Measurements from ENCODE around the gene IAH1.

The IAH1 gene

GRCh38 chr2:9535177-9535576 lies 60.8 kb downstream of the IAH1 start:
- no peak overlapping the region for H3K9ac ChIP-seq (ENCODE audit: low read length)
- TF ChIP-seq EZH2phosphoT487 (conservative IDR thresholded peaks at IDR 0.05; ENCODE audit: low read length) (no peak), CTCF (IDR thresholded peaks at IDR 0.05; ENCODE audit: insufficient read depth, low read length, poor library complexity, severe bottlenecking) (no peak)
- H3F3A ChIP-seq (ENCODE audit: insufficient read depth) = peaks cover 43% of the 10 kb centered on the region
- peaks cover 48% of the 10 kb centered on the region for H3K79me2 ChIP-seq (ENCODE audit: insufficient read depth, low read length)
- H3K4me2 ChIP-seq (ENCODE audit: low read depth, low read length, poor library complexity, severe bottlenecking) = no peak overlapping the region
- no peak overlapping the region for H3K4me3 ChIP-seq (ENCODE audit: insufficient read depth, low read length, poor library complexity, severe bottlenecking)
- no peaks in the 10 kb centered on the region for H3K9me3 ChIP-seq (ENCODE audit: insufficient read depth, low read length)
- H3K9me2 ChIP-seq (replicated peaks; ENCODE audit: insufficient read depth, low read length) = no peaks in the 10 kb centered on the region
- peaks cover 38% of the 10 kb centered on the region; the same call in 1 of the 2 replicates for H3K36me3 ChIP-seq (ENCODE audit: low read length)
- 0 out of 2 replicates have a peak overlapping the region, but pooled peaks have one; percentile 4 for H3K27ac ChIP-seq (ENCODE audit: low read depth, low read length)
- H2AFZ ChIP-seq (ENCODE audit: low read depth, low read length, severe bottlenecking) = no peak overlapping the region
- no peaks in the 10 kb centered on the region for H3K27me3 ChIP-seq (ENCODE audit: low read length)
- no peaks in the 10 kb centered on the region for H4K20me1 ChIP-seq (ENCODE audit: low read depth, low read length)

- Histone ChIP-seq H3K4me3 (ENCODE audit: insufficient read depth, low read length, poor library complexity, severe bottlenecking) (no peak overlapping the region), H2AFZ (ENCODE audit: low read depth, low read length, severe bottlenecking) (no peak overlapping the region), H3K9me2 (replicated peaks; ENCODE audit: insufficient read depth, low read length) (no peaks in the 10 kb centered on the region), H3F3A (ENCODE audit: insufficient read depth) (peaks cover 52% of the 10 kb centered on the region), H3K27me3 (ENCODE audit: low read length) (no peaks in the 10 kb centered on the region), H3K79me2 (ENCODE audit: insufficient read depth, low read length) (peaks cover 59% of the 10 kb centered on the region), H3K4me2 (ENCODE audit: low read depth, low read length, poor library complexity, severe bottlenecking) (no peak overlapping the region), H3K9me3 (ENCODE audit: insufficient read depth, low read length) (no peaks in the 10 kb centered on the region), H3K9ac (ENCODE audit: low read length) (no peak overlapping the region), H4K20me1 (ENCODE audit: low read depth, low read length) (no peaks in the 10 kb centered on the region), H3K27ac (ENCODE audit: low read depth, low read length) (no peak overlapping the region), H3K36me3 (ENCODE audit: low read length) (peaks cover 31% of the 10 kb centered on the region; the same call in 1 of the 2 replicates)
- TF ChIP-seq CTCF (IDR thresholded peaks at IDR 0.05; ENCODE audit: insufficient read depth, low read length, poor library complexity, severe bottlenecking) = no peak
- no peak for TF ChIP-seq EZH2phosphoT487 (conservative IDR thresholded peaks at IDR 0.05; ENCODE audit: low read length)
These were observed 62.2 kb downstream of the IAH1 start for GRCh38 chr2:9536504-9536903.

- no peaks in the 10 kb centered on the region for H3K9me3 ChIP-seq (ENCODE audit: insufficient read depth, low read length)
- H3K9me2 ChIP-seq (replicated peaks; ENCODE audit: insufficient read depth, low read length) = no peaks in the 10 kb centered on the region
- TF ChIP-seq CTCF (IDR thresholded peaks at IDR 0.05; ENCODE audit: insufficient read depth, low read length, poor library complexity, severe bottlenecking) = no peak
- no peak for TF ChIP-seq EZH2phosphoT487 (conservative IDR thresholded peaks at IDR 0.05; ENCODE audit: low read length)
- no peaks in the 10 kb centered on the region for H3K27me3 ChIP-seq (ENCODE audit: low read length)
- peak overlapping the region; percentile 100 for H3K4me2 ChIP-seq (ENCODE audit: low read depth, low read length, poor library complexity, severe bottlenecking)
- no peaks in the 10 kb centered on the region for H4K20me1 ChIP-seq (ENCODE audit: low read depth, low read length)
- peaks cover 73% of the 10 kb centered on the region for H3K79me2 ChIP-seq (ENCODE audit: insufficient read depth, low read length)
- no peak overlapping the region for H2AFZ ChIP-seq (ENCODE audit: low read depth, low read length, severe bottlenecking)
- H3K36me3 ChIP-seq (ENCODE audit: low read length) = peaks cover 29% of the 10 kb centered on the region
- peaks cover 61% of the 10 kb centered on the region for H3F3A ChIP-seq (ENCODE audit: insufficient read depth)
- peak overlapping the region; percentile 100 for H3K27ac ChIP-seq (ENCODE audit: low read depth, low read length)
- H3K9ac ChIP-seq (ENCODE audit: low read length) = peak overlapping the region; percentile 27; the same call in 1 of the 2 replicates
- no peak overlapping the region for H3K4me3 ChIP-seq (ENCODE audit: insufficient read depth, low read length, poor library complexity, severe bottlenecking)
These were observed 63.7 kb downstream of the IAH1 start for GRCh38 chr2:9538000-9538507.
